GM20000 (cell line): ENCODE results near the gene TTC21B.
A peak's percentile ranks its signal among the peaks of the same experiment; 100 is the strongest.
"Not testable (repeated sequence)": the region's sequence is repeated elsewhere in the genome, so short reads cannot be mapped to it uniquely, and the experiment has no call there.

Experiments
- DNase-seq: peaks from one replicate; pipeline ENCODE4 v3.0.0; 2012; ENCODE audit warnings: low spot score
- CTCF ChIP-seq: IDR thresholded peaks from 2 replicates; pipeline ENCODE4 v1.5.1; 2012; ENCODE audit warnings: mild to moderate bottlenecking, control low read depth; ENCODE audit errors: extremely low read depth, missing control alignments

Gene TTC21B

GRCh38 chr2:165953655-165954606 lies at the start of gene TTC21B:
Gene TTC21B (minus strand): TSS chr2:165953776. CDS start chr2:165953705, 71 bp downstream.
- peak; percentile 62 for TF ChIP-seq CTCF

GRCh38 chr2:166000401-166000800 lies 46.8 kb upstream of the TTC21B start:
- DNase-seq = no peak
- TF ChIP-seq CTCF = no peak

More at GRCh38 chr2:165953655-165954606, at the start of gene TTC21B:
- DNase-seq = peak; percentile 95

- no peak for TF ChIP-seq CTCF
- no peak for DNase-seq
These were observed 37.3 kb upstream of the TTC21B start for GRCh38 chr2:165990846-165991245.

GRCh38 chr2:165989851-165990250 lies 36.3 kb upstream of the TTC21B start:
- no peak for DNase-seq
- TF ChIP-seq CTCF = no peak

GRCh38 chr2:165985120-165985519 lies 31.5 kb upstream of the TTC21B start:
- TF ChIP-seq CTCF = no peak
- no peak for DNase-seq

- DNase-seq = not testable (repeated sequence)
These were observed 18.6 kb upstream of the TTC21B start for GRCh38 chr2:165972161-165972560.

GRCh38 chr2:165970663-165971062 lies 17.1 kb upstream of the TTC21B start:
- TF ChIP-seq CTCF = no peak
- no peak for DNase-seq

GRCh38 chr2:165969227-165969626 lies 15.7 kb upstream of the TTC21B start:
- TF ChIP-seq CTCF = no peak
- no peak for DNase-seq
